ENCODE data around the gene DUSP16.

DUSP16 gene

GRCh38 chr12:12488296-12488695 is 74.4 kb downstream of the DUSP16 start:
- no peak for TF ChIP-seq CTCF (IDR thresholded peaks at IDR 0.05; ENCODE audit: insufficient read depth, low read length)
- no peak for TF ChIP-seq SPI1 (IDR thresholded peaks at IDR 0.05; ENCODE audit: borderline replicate concordance, low read depth)
- no peak for TF ChIP-seq POLR2AphosphoS5 (IDR thresholded peaks at IDR 0.05; ENCODE audit: low read depth)
- TF ChIP-seq GABPA (IDR thresholded peaks at IDR 0.05; ENCODE audit: low read depth): no peak
- no peak for TF ChIP-seq REST (IDR thresholded peaks at IDR 0.05; ENCODE audit: insufficient replicate concordance, low read depth)
- H3K27ac ChIP-seq (replicated peaks): no peak overlapping the region
- H3K4me3 ChIP-seq (replicated peaks; ENCODE audit: insufficient read depth, low read length): no peak overlapping the region
- H3K27me3 ChIP-seq (ENCODE audit: insufficient read depth, poor library complexity, severe bottlenecking): no peaks in the 10 kb centered on the region
- no peak for DNase-seq (ENCODE audit: low read depth in 1 of 2, low spot score in 1 of 2)

- no peak for DNase-seq (ENCODE audit: low read depth in 1 of 2, low spot score in 1 of 2)
- no peaks in the 10 kb centered on the region for H3K27me3 ChIP-seq (ENCODE audit: insufficient read depth, poor library complexity, severe bottlenecking)
- TF ChIP-seq POLR2AphosphoS5 (IDR thresholded peaks at IDR 0.05; ENCODE audit: low read depth): no peak
- TF ChIP-seq SPI1 (IDR thresholded peaks at IDR 0.05; ENCODE audit: borderline replicate concordance, low read depth): no peak
- TF ChIP-seq GABPA (IDR thresholded peaks at IDR 0.05; ENCODE audit: low read depth): no peak
- no peak for TF ChIP-seq CTCF (IDR thresholded peaks at IDR 0.05; ENCODE audit: insufficient read depth, low read length)
- TF ChIP-seq REST (IDR thresholded peaks at IDR 0.05; ENCODE audit: insufficient replicate concordance, low read depth): no peak
Observed at GRCh38 chr12:12487490-12487889, 75.2 kb downstream of the DUSP16 start.

GRCh38 chr12:12486661-12487240 is 75.9 kb downstream of the DUSP16 start:
- no peak for DNase-seq (ENCODE audit: low read depth in 1 of 2, low spot score in 1 of 2)
- Histone ChIP-seq H3K4me3 (replicated peaks; ENCODE audit: insufficient read depth, low read length) (no peak overlapping the region), H3K27ac (replicated peaks) (no peak overlapping the region), H3K27me3 (ENCODE audit: insufficient read depth, poor library complexity, severe bottlenecking) (no peaks in the 10 kb centered on the region)
- TF ChIP-seq GABPA (IDR thresholded peaks at IDR 0.05; ENCODE audit: low read depth) (no peak), CTCF (IDR thresholded peaks at IDR 0.05; ENCODE audit: insufficient read depth, low read length) (no peak), REST (IDR thresholded peaks at IDR 0.05; ENCODE audit: insufficient replicate concordance, low read depth) (no peak), SPI1 (IDR thresholded peaks at IDR 0.05; ENCODE audit: borderline replicate concordance, low read depth) (no peak), POLR2AphosphoS5 (IDR thresholded peaks at IDR 0.05; ENCODE audit: low read depth) (no peak)

More at GRCh38 chr12:12487490-12487889, 75.2 kb downstream of the DUSP16 start:
- Histone ChIP-seq H3K27ac (replicated peaks) (no peak overlapping the region), H3K4me3 (replicated peaks; ENCODE audit: insufficient read depth, low read length) (no peak overlapping the region)
